GM12875 (cell line): ENCODE measurements around the gene FGGY.
"Not testable (repeated sequence)": the region's sequence is repeated elsewhere in the genome, so short reads cannot be mapped to it uniquely, and the experiment has no call there.

ENCODE experiments used
- H3K4me3 ChIP-seq: one replicate; pipeline ENCODE4 v1.5.1; 2011; ENCODE audit warnings: low read depth, low read length, control low read depth
- TF ChIP-seq, protein P1 (sequence below): IDR thresholded peaks from 2 replicates; pipeline ENCODE4 v1.5.1; 2011; ENCODE audit warnings: low read depth, mild to moderate bottlenecking, control low read depth, inconsistent platforms, low read length, moderate library complexity, borderline replicate concordance; ENCODE audit not compliant: insufficient read depth

The FGGY gene

DNA sequence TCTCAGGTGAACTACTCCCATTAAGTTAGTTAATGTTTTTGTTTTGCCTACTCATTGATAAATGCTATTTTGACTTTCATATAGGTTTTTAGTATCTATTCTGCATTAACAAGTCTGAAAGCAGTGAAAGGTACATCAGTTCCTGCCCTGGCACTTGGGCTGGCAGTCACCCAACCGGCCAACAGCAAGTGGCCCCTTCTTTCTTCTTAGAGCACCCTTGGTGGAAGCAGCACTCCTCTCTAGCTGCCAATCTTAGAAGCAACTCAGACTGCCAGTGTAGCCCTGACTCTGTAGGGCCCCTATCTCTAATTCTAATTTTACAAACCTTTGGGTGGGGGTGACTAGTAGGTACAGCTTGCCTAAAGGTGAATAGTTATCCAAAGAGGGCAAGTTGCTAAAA lies 155.7 kb downstream of the FGGY start:
- H3K4me3 ChIP-seq = no peak overlapping the region
- TF ChIP-seq, protein P1, sequence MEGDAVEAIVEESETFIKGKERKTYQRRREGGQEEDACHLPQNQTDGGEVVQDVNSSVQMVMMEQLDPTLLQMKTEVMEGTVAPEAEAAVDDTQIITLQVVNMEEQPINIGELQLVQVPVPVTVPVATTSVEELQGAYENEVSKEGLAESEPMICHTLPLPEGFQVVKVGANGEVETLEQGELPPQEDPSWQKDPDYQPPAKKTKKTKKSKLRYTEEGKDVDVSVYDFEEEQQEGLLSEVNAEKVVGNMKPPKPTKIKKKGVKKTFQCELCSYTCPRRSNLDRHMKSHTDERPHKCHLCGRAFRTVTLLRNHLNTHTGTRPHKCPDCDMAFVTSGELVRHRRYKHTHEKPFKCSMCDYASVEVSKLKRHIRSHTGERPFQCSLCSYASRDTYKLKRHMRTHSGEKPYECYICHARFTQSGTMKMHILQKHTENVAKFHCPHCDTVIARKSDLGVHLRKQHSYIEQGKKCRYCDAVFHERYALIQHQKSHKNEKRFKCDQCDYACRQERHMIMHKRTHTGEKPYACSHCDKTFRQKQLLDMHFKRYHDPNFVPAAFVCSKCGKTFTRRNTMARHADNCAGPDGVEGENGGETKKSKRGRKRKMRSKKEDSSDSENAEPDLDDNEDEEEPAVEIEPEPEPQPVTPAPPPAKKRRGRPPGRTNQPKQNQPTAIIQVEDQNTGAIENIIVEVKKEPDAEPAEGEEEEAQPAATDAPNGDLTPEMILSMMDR = no peak

DNA sequence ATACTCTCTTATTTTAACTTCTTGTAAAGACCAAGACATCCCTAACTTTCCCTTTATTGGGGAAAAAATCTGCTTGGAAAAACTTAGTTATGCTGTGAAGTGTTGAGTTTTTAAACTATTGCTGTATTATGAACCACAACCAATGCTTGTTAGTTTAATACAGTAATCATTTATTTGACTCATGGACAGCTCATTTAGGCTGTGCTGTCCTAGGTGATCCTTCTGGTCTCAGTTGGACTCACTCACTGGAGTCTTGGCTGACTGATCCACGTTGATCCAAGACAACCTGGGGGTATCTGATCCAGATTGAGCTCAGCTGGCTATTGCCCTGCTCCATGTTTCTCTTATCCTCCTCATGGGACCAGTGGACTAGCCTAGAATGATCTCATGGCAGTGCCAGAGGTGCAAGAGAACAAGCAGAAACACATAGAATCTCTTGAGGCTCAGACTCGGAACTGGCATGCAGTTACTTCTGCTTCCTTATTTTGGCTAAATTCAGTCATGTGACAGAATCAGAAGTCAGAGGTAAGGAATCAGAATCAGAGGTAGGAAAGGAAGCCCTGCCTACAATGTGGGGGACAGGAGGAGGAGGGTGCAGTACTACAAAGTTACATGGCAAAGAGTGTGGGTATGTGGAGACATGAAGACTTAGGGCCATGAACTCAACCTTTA lies 156.5 kb downstream of the FGGY start:
- no peak overlapping the region for H3K4me3 ChIP-seq
- TF ChIP-seq, protein P1 = no peak

DNA sequence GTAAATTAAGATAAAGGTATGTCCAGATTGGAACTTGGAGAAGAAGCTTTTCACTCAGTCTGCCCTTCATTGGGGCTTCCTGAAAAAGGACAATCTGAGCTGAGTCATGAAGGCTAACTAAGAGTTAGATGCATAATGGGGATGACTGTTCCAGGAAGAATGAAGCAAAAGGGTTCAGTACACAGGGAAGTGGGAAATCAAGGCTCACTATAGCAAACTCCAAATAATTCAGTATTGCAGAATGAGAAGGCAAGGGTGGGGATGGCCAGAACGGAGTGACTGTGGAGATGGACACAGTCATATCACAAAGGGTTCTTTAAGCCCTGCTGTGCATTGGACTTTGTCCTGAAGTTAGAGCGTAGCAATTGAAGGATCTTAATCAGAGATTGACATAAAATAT lies 158.3 kb downstream of the FGGY start:
- H3K4me3 ChIP-seq = no peak overlapping the region
- TF ChIP-seq, protein P1 = no peak

DNA sequence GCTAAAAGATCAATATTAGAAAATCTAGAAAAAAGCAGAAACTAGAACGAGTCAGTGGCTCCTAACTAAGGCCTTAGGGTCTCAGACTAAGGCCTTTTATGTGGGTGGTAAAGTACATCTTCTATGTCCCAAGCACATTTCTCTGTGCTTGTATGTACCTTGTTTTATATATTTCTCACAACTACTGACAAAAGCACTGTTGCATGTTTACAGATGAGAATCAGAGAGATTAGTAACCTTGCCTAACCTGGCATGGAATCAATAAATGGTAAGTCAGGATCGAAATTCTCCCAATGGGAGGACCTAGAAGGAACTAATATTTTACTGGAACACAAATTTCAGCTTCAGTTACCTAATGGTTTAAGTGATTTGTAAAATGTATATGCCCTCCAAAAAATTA lies 160.9 kb downstream of the FGGY start:
- TF ChIP-seq, protein P1 = no peak
- no peak overlapping the region for H3K4me3 ChIP-seq

DNA sequence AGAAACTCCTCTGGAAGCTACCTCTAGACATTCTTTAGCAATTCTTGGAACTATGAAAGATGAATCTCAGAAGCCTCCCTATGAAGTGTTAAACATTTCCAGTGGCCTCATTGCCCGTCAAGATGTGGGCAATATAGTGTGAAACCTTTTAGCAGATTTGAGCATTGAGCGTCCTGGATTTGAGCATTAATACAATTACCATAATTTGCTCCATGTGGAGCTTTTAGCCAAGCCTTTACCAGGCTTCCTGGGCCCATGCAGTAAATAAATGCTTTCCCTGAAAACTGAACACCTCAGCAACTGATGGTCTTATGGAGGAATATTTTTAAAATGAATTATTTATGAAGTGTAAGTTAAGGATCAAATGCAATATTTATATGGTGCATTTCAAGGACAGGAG lies 162.0 kb downstream of the FGGY start:
- TF ChIP-seq, protein P1 = no peak
- no peak overlapping the region for H3K4me3 ChIP-seq

DNA sequence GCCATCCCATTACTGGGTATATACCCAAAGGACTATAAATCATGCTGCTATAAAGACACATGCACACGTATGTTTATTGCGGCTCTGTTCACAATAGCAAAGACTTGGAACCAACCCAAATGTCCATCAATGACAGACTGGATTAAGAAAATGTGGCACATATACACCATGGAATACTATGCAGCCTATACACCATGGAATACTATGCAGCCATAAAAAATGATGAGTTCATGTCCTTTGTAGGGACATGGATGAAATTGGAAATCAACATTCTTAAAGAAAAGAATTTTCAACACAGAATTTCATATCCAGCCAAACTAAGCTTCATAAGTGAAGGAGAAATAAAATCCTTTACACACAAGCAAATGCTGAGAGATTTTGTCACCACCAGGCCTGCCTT lies 166.0 kb downstream of the FGGY start:
- not testable (repeated sequence) for H3K4me3 ChIP-seq

DNA sequence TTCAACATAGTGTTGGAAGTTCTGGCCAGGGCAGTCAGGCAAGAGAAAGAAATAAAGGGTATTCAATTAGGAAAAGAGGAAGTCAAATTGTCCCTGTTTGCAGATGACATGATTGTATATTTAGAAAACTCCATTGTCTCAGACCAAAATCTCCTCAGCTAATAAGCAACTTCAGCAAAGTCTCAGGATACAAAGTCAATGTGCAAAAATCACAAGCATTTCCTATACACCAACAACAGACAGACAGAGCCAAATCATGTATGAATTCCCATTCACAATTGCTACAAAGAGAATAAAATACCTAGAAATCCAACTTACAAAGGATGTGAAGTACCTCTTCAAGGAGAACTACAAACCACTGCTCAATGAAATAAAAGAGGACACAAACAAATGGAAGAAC lies 168.6 kb downstream of the FGGY start:
- H3K4me3 ChIP-seq = not testable (repeated sequence)

DNA sequence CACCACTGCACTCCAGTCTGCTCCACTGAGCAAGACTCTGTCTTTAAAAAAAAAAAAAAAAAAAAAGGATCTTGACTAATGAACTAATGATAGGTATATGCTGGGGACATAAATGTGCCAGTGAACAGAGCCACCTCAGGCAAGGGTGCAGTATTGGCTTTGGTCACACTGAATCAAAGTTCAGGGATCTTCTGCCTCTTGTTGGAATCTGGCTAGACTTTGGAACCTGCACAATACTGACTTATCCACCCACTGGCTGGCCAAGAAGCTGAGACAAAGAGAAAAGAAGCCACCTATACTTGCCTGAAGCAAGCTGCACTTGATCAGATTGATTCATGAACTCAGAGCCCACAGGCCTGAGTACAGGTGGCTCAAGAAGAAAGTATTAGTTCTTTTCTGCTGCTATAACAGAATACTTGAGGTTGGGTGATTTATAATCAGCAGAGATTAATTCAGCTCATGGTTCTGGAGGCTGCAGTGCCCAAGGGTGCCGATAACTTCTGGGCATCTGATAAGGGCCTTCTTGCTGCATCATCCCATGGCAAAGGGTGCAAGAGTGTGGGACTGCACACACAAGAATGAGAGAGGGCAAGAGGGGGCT lies 172.0 kb downstream of the FGGY start:
- no peak overlapping the region for H3K4me3 ChIP-seq
- TF ChIP-seq, protein P1 = no peak

DNA sequence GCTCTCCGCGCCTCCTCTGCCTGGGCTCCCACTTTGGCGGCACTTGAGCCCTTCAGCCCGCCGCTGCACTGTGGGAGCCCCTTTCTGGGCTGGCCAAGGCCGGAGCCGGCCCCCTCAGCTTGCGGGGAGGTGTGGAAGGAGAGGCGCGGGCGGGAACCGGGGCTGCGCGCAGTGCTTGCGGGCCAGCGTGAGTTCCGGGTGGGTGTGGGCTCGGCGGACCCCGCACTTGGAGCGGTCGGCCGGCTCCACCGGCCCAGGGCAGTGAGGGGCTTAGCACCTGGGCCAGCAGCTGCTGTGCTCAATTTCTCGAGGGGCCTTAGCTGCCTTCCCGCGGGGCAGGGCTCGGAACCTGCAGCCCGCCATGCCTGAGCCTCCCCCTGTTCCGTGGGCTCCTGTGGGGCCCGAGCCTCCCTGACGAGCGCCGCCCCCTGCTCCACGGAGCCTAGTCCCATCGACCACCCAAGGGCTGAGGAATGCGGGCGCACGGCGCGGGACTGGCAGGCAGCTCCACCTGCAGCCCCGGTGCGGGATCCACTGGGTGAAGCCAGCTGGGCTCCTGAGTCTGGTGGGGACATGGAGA lies 175.2 kb downstream of the FGGY start:
- H3K4me3 ChIP-seq = not testable (repeated sequence)
